Measurements from ENCODE around the gene PGAP6.
A peak's percentile ranks its signal among the peaks of the same experiment; 100 is the strongest.
"Not testable (repeated sequence)": the region's sequence is repeated elsewhere in the genome, so short reads cannot be mapped to it uniquely, and the experiment has no call there.

PGAP6 gene

DNA sequence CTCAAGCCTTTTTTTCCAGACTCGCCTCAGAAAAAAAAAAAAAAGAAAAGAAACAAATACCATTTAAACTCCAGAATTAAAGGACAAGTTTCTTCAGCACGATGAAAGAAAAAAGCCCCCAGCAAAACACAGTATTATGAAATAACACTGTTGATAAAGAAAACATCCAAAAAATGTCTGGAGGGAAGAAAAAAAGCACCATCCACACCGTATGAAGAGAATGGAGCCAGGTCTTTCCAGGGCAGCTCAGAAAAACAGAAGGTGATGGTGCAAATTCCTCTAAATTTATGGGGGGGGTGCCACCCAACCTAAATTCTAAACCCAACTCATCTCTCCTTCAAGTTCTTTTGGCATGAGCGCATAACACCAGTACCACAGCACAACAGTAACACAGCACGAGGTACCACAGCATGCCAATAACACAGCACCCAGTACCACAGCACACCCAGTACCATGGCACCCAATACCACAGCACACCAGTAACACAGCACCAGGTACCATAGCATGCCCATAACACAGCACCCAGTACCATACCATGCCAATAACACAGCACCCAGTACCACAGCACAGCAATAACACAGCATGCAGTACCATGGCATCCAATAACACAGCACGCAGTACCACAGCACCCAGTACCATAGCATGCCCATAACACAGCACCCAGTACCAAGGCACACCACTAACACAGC, 48.2 kb downstream of the PGAP6 start:
- no peak for DNase-seq

DNA sequence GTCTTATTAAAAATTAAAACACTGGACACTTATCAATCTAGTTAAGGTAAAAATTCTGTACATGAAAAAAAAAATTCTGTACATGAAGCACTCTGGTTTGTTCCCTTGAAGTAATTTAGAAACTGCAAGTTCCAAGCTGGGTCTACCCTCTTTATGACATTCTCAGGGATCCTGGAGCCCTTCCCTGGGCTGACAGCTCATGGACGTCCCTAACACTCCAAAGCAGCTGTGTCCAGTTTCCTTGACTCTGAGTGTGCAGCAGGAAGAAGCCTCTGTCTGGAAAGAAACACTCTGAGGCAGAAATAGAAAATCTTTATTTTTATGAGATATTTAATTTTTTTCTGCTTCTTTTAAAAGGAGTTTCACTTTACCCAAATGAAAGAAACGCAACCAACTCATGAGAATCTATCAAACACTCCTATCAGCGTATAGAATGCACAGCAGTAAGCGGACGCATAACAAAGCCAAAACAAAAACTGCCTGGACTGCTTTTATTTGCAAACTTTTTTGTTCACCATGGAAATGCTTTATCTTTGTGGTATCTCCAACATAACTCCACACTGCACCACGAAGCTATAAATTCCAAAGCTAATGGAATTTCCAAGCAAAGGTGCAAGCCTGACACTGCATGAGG, 50.5 kb downstream of the PGAP6 start:
- DNase-seq, result not testable (repeated sequence)

More for the DNA sequence above, 48.2 kb downstream of the PGAP6 start:
- no peak for TF ChIP-seq GATA1 (IDR thresholded peaks at IDR 0.05; ENCODE audit: low read depth, low read length)
- no peak for TF ChIP-seq POLR2A (IDR thresholded peaks at IDR 0.05; ENCODE audit: low read length)

DNA sequence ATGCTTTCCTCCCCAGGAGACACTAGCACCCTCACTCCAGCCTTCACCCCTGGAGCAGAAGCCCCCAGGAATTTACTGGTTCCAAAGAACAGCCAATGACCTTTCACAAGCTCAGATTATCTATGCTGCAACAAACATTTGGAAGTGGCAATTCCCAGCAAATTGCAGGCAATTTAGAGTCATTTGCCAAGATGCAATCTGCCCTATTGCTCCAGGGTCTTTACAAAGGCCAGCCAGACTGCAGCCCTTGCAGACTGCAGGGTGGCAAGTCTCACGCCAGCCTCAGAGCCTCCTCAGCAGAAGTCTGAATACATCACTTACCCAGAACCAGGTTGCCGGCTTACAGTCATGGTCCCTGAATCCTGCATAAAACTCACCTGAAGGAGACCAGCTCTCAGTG, 51.0 kb downstream of the PGAP6 start:
- TF ChIP-seq GATA1 (IDR thresholded peaks at IDR 0.05; ENCODE audit: low read depth, low read length) (no peak), POLR2A (IDR thresholded peaks at IDR 0.05; ENCODE audit: low read length) (no peak)
- no peak for DNase-seq

DNA sequence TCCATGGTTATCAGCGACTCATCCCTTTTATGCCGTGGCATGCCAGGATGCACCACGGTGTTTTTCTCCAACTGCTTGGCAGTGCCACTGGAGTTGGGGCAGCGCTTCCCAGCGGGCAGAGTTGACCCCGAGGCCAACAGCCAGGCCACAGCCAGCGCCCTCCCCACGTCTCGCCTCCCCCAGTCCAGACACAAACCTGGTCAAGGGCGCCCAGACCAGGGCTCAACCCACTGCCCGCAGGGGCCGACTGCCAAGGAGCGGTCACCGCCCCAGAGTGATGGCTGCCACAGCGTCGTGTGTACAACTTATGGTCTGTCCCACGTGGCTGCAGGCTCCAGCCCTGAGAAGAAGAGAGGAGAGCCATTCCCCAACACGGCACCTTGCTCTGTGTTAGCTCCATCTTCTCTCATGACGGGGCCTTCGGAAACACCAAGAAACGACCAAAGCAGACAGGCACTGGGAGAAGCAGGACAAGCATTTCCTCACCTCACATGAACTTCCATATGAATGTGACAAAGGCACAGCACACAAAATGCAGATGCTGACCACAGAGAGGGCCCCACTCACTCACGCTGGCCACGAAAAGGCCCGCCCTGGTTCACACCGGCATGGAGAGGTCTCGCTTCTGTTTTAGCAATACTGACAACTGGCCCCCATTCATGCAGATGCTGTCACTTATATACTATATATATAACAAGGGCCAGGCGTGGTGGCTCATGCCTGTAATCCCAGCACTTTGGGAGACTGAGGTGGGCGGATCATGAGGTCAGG, 56.2 kb downstream of the PGAP6 start:
- DNase-seq, result no peak
- TF ChIP-seq GATA1 (IDR thresholded peaks at IDR 0.05; ENCODE audit: low read depth, low read length) (no peak), POLR2A (IDR thresholded peaks at IDR 0.05; ENCODE audit: low read length) (no peak)

DNA sequence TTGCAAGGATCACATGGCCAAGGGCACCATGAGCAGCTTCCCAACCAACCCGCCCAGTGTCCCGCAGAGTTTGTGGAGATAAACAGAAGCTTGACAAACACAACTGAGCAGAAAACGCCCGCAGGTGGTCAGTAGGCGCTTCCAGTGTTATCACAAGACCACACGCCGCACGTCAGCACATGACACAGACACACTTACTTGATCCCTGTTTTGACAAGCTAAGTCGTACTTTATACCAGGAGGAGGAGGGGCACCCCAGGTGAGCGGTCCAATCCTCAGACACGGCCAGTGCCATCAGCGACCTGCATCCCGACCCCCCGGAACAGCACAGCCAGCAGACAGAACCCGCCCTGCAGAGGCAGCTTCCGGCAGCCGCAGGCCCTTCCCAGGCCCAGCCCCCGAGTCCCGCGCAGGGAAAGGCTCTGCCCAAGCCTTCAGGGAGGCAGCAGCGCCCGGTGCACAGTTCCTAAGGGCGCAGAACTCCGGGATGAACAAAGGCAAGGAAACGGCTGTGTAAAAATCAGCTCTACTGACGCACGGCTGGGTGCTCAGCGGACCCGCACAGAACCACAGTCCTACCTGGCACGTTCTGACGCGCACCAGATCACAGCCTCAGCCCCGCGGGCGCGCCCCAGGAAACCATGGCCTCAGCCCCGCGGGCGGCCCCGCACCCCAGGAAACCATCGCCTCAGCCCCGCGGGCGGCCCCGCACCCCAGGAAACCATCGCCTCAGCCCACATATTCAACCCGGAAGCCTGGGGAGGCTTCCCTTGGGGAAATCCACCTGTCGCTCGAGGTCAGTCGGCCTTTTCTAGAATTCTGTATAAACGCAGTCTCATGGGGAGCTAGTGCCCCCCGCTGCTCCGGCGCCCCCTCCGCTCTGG, 57.1 kb downstream of the PGAP6 start:
- TF ChIP-seq GATA1 (IDR thresholded peaks at IDR 0.05; ENCODE audit: low read depth, low read length), result no peak
- TF ChIP-seq POLR2A (IDR thresholded peaks at IDR 0.05; ENCODE audit: low read length), result peak; percentile 49
- DNase-seq, result peak; percentile 83 to 94

DNA sequence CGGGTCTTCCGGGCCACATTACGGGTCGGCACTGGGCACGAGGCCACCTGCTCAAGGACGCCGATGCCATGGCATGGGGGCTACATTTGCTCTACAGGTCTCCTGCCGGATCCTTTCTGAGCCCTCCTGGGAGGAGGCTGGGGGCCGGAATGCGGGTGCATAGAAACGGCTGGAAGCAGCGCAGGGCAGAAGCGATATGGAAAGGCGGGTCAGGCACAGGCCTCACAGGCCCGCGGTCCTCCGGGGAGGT, 57.7 kb downstream of the PGAP6 start:
- TF ChIP-seq GATA1 (IDR thresholded peaks at IDR 0.05; ENCODE audit: low read depth, low read length) (no peak), POLR2A (IDR thresholded peaks at IDR 0.05; ENCODE audit: low read length) (no peak)
- no peak for DNase-seq

DNA sequence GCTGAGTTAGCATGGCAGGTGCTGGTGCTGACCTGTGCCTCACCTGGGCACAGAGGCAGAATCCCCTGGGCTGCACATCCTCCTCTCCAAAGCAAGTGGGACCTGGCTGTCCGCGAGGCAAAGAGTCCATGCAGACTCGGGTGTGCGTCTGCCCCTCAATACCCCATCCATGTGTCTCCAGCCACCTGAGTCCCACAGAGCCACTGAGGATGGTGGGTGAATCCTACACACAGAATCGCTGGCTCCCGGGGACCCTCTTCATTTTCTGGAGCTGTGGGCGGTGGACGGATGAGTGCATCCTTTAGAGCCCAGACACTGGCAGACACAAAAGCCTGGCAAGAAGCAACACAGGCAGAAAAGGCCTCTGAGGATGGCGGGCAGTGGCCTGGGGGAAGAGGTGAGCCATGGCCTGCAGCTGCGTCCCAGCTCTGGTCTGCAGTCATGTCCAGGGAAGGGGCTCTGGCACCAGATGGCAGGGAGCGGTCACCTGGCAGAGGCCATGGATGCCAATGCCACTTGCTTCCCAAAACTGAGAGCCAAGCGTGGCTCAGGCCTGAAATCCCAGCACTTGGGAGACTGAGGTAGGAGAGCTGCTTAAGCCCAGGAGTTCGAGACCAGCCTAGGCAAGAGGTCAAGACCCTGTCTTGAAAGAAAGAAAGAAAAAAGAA, 59.2 kb downstream of the PGAP6 start:
- DNase-seq, result no peak
- TF ChIP-seq POLR2A (IDR thresholded peaks at IDR 0.05; ENCODE audit: low read length) (no peak), GATA1 (IDR thresholded peaks at IDR 0.05; ENCODE audit: low read depth, low read length) (no peak)

DNA sequence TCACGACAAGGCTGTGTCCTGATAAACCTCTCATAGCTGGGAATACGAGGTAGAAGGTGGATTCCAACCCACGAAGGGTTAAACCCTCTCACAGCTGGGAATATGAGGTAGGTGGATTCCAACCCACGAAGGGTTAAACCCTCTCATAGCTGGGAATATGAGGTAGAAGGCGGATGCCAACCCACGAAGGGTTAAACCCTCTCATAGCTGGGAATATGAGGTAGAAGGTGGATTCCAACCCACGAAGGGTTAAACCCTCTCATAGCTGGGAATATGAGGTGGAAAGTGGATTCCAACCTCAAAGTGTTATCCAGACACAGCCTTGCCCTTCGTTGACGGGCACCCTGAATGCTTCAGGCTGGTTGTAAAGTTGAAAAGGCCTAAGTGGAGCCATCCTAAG, 60.2 kb downstream of the PGAP6 start:
- TF ChIP-seq POLR2A (IDR thresholded peaks at IDR 0.05; ENCODE audit: low read length) (no peak), GATA1 (IDR thresholded peaks at IDR 0.05; ENCODE audit: low read depth, low read length) (no peak)
- DNase-seq, result no peak

Measured in erythroblast (primary cell).